Measurements from ENCODE around the gene UBE2H. TPM values are rescaled to one million over a fixed set of nuclear protein-coding genes. Genes with fewer than 3 reads are reported as not detected.

The UBE2H gene
- total RNA-seq, 4 donors from 2014 or later = 68.3 to 123 (median 91.4) TPM

DNA sequence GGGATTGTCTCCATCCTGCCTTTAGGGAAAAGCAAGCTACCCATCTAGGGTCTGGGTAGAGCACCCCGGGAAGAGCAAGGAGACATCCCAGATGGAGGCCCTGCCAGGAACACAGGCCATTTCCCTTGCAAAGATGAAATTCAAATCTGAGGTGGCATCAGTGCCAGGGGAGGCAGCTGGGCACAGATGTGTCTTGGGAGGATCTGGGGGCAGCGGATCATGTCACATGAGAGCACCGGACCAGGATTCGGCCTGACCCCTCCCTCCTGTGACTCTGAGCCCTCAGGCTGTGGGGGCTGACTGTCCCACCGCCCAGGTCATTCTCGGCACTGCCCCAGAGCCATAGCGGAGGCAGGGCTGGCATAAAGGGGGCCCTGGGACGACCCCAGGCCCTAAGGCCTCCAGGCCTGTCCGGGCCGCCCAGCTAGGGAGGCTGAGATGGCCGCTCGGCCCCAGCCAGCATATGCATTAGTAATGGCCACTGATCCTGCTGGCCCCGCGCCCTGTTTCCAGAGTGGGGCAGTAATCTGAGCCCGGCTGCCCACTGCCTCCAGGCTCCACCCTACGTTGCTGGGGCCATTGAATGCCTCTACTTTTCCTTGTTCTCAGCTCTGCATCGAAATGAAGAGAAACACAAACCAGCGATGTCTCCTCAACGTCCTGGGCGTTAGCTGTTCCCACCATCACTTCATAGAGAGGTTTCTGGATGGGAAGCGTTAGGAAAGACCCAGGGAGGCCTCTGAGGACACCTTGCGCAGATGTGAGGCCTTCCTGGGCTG lies 148.5 kb downstream of the UBE2H start:
- no peak for DNase-seq (ENCODE audit: extremely low spot score)
- intact Hi-C loops (cut with DNase I) = no loop called here
- Histone ChIP-seq H3K36me3 (no peaks in the 10 kb centered on the region), H3K27me3 (peaks cover 0 to 5% (median 0%) of the 10 kb centered on the region in 4 donors), H3K4me3 (no peak overlapping the region), H3K4me1 (no peaks in the 10 kb centered on the region), H3K9me3 (no peaks in the 10 kb centered on the region), H3K27ac (replicated peaks in 1 of 4) (no peak overlapping the region)
- WGBS = 96% methylated on average over 20 of the region's 22 CpGs
- no peak for TF ChIP-seq POLR2AphosphoS5 (IDR thresholded peaks at IDR 0.05)
- TF ChIP-seq, protein P1, sequence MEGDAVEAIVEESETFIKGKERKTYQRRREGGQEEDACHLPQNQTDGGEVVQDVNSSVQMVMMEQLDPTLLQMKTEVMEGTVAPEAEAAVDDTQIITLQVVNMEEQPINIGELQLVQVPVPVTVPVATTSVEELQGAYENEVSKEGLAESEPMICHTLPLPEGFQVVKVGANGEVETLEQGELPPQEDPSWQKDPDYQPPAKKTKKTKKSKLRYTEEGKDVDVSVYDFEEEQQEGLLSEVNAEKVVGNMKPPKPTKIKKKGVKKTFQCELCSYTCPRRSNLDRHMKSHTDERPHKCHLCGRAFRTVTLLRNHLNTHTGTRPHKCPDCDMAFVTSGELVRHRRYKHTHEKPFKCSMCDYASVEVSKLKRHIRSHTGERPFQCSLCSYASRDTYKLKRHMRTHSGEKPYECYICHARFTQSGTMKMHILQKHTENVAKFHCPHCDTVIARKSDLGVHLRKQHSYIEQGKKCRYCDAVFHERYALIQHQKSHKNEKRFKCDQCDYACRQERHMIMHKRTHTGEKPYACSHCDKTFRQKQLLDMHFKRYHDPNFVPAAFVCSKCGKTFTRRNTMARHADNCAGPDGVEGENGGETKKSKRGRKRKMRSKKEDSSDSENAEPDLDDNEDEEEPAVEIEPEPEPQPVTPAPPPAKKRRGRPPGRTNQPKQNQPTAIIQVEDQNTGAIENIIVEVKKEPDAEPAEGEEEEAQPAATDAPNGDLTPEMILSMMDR (IDR thresholded peaks at IDR 0.05) = no peak
- no peak for TF ChIP-seq EP300 (IDR thresholded peaks at IDR 0.05)
- no peak for TF ChIP-seq POLR2A (IDR thresholded peaks at IDR 0.05; ENCODE audit: low read depth)

DNA sequence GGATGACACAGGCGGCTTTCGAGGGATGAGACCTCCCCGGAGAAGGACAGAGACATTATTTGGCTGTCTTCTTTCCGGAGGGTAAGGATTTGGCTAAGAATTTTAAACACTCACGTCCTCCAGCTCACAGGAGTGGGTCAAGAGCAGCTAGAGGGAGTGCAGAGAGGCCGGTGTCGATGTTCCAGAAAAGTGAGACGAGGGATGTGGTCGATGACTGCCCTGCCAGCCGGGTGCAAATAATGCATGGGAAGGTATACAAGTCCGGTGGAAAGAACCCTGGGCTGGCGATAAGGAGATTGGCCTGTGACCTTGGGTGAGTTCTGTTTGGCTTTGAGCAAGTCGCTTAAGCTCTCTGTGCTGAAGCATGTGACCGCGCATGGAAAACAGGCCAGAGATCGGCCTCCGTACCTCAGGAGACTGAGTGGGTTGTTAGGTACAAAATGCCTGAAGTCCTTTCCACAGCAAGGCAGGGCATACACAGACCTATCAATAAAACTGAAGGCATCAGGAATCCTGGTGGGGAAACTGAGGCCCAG lies 149.1 kb downstream of the UBE2H start:
- no peak overlapping the region for H3K4me3 ChIP-seq
- no peaks in the 10 kb centered on the region for H3K36me3 ChIP-seq
- 82% methylated on average over 17 of the region's 17 CpGs for WGBS
- H3K9me3 ChIP-seq = no peaks in the 10 kb centered on the region
- DNase-seq (ENCODE audit: extremely low spot score) = no peak
- no peak overlapping the region for H3K27ac ChIP-seq (replicated peaks in 1 of 4)
- H3K27me3 ChIP-seq = peaks cover 0 to 6% (median 0%) of the 10 kb centered on the region in 4 donors
- TF ChIP-seq, protein P1 (IDR thresholded peaks at IDR 0.05) = no peak
- no peak for TF ChIP-seq POLR2A (IDR thresholded peaks at IDR 0.05; ENCODE audit: low read depth)
- no peak for TF ChIP-seq POLR2AphosphoS5 (IDR thresholded peaks at IDR 0.05)
- intact Hi-C loops (cut with DNase I) = no loop called here
- H3K4me1 ChIP-seq = no peaks in the 10 kb centered on the region

DNA sequence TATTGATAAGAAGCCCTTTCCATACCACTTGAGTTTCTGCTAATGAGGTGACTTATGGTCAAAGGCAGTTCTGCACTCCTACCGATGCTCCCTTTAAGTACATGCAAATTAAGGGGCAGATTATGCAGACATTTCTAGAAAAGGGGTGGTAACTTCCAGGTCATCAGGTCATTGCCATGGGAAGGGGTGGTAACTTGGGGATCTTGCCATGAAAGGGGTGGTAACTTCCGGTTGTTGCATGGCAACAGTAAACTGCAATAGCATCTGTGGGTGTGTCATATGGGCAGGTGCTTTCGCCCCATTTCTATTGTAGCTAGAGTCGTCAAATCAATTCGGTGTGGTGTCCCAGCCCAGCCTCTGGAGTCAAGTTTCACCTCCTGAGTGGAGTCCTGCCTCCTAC lies 150.9 kb downstream of the UBE2H start:
- H3K4me1 ChIP-seq = no peaks in the 10 kb centered on the region
- H3K36me3 ChIP-seq = no peaks in the 10 kb centered on the region
- 83% methylated on average over 5 of the region's 5 CpGs for WGBS
- intact Hi-C loops (cut with DNase I) = no loop called here
- no peak overlapping the region for H3K27ac ChIP-seq (replicated peaks in 1 of 4)
- TF ChIP-seq POLR2AphosphoS5 (IDR thresholded peaks at IDR 0.05) (no peak), POLR2A (IDR thresholded peaks at IDR 0.05; ENCODE audit: low read depth) (no peak), EP300 (IDR thresholded peaks at IDR 0.05) (no peak)
- TF ChIP-seq, protein P1 (IDR thresholded peaks at IDR 0.05) = no peak
- peaks cover 0 to 6% (median 0%) of the 10 kb centered on the region in 4 donors for H3K27me3 ChIP-seq
- no peak for DNase-seq (ENCODE audit: extremely low spot score)
- H3K4me3 ChIP-seq = no peak overlapping the region
- no peaks in the 10 kb centered on the region for H3K9me3 ChIP-seq

DNA sequence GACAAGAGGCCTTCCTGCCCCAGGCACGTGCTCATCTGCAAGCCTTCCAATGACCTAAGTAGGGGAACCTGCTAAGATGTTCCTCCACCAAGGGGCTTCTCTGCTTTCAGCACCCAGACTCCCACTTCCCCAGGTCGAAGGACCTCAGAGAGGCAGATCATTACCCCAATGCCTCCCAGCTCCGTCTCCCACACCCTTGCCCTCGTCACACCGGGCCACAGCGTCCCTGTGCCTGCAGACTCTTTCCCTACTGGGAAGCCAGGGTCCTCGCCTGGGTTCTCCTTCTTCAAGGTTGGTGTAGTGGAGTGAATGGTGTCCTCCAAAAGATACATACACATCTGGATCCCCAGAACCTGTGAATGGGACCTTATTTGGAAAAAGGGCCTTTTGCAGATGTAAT lies 151.9 kb downstream of the UBE2H start:
- intact Hi-C loops (cut with DNase I) = no loop called here
- TF ChIP-seq, protein P1 (IDR thresholded peaks at IDR 0.05) = no peak
- TF ChIP-seq POLR2A (IDR thresholded peaks at IDR 0.05; ENCODE audit: low read depth) (no peak), POLR2AphosphoS5 (IDR thresholded peaks at IDR 0.05) (no peak), EP300 (IDR thresholded peaks at IDR 0.05) (no peak)
- Histone ChIP-seq H3K4me1 (no peaks in the 10 kb centered on the region), H3K9me3 (no peaks in the 10 kb centered on the region), H3K27me3 (peaks cover 0 to 12% (median 0%) of the 10 kb centered on the region in 4 donors), H3K4me3 (no peak overlapping the region), H3K27ac (replicated peaks in 1 of 4) (no peak overlapping the region), H3K36me3 (no peaks in the 10 kb centered on the region)
- 92% methylated on average over 7 of the region's 7 CpGs for WGBS
- DNase-seq (ENCODE audit: extremely low spot score) = no peak
